Measurements from ENCODE around the gene EXTL1. TPM values are rescaled to one million over a fixed set of nuclear protein-coding genes. Genes with fewer than 3 reads are reported as not detected.

EXTL1 gene
- total RNA-seq, 2 donors from 2014 or later, result 3.3 to 3.7 TPM

DNA sequence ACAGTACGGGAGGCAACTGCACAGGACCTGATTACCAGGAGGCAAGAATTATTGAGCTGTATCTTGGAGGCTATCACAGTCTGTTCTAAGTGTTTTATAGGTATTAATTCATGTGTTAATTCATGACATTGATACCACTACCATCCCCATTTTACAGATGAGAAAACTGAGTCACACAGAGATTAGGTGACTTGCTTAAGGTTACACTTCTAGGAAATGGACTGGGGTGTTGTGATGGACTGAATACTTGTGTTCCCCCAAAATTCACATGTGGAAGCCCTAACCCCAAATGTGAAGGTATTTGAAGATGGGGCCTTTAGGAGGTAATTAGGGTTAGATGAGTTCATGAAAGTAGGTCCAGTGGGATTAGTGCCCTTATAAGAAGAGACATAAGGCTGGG, 55.9 kb downstream of the EXTL1 start:
- no peaks in the 10 kb centered on the region for H3K36me3 ChIP-seq (ENCODE audit: control insufficient read depth, insufficient read depth, low read length)
- DNase-seq, result no peak
- Mint-ChIP-seq H3K4me3 (no peak overlapping the region), H3K27me3 (ENCODE audit: insufficient read depth) (no peaks in the 10 kb centered on the region), H3K36me3 (ENCODE audit: low read depth) (no peaks in the 10 kb centered on the region), H3K9me3 (no peaks in the 10 kb centered on the region), H3K4me1 (peaks cover 28% of the 10 kb centered on the region), H3K27ac (no peak overlapping the region)
- no peak for TF ChIP-seq CTCF (conservative IDR thresholded peaks at IDR 0.05)
- H3K4me3 ChIP-seq (ENCODE audit: low read length), result no peak overlapping the region
- 100% methylated on average over 1 of the region's 1 CpG; no CpG with 5 or more reads in 1 of the 2 experiments for WGBS, 2 experiments (ENCODE audit: insufficient coverage in 1 of 2, insufficient read length in 1 of 2)
- H3K9ac ChIP-seq (ENCODE audit: extremely low read depth, low read length, poor library complexity, severe bottlenecking), result no peak overlapping the region
- peaks cover 7% of the 10 kb centered on the region for H3K4me1 ChIP-seq (ENCODE audit: control insufficient read depth, insufficient read depth, low read length)
- no peak overlapping the region for H3K27ac ChIP-seq (ENCODE audit: low read depth, low read length)
- no peaks in the 10 kb centered on the region for H3K27me3 ChIP-seq (ENCODE audit: control insufficient read depth, insufficient read depth, low read length, poor library complexity, severe bottlenecking)
- no peaks in the 10 kb centered on the region for H3K9me3 ChIP-seq (ENCODE audit: control insufficient read depth, low read length)

GRCh38 chr1:26078286-26079177, 57.0 kb downstream of the EXTL1 start:
- no peak for TF ChIP-seq CTCF (conservative IDR thresholded peaks at IDR 0.05)
- Histone ChIP-seq H3K27me3 (ENCODE audit: control insufficient read depth, insufficient read depth, low read length, poor library complexity, severe bottlenecking) (no peaks in the 10 kb centered on the region), H3K9ac (ENCODE audit: extremely low read depth, low read length, poor library complexity, severe bottlenecking) (no peak overlapping the region), H3K36me3 (ENCODE audit: control insufficient read depth, insufficient read depth, low read length) (no peaks in the 10 kb centered on the region), H3K27ac (ENCODE audit: low read depth, low read length) (no peak overlapping the region), H3K4me3 (ENCODE audit: low read length) (no peak overlapping the region), H3K4me1 (ENCODE audit: control insufficient read depth, insufficient read depth, low read length) (peaks cover 7% of the 10 kb centered on the region), H3K9me3 (ENCODE audit: control insufficient read depth, low read length) (no peaks in the 10 kb centered on the region)
- no peaks in the 10 kb centered on the region for H3K36me3 Mint-ChIP-seq (ENCODE audit: low read depth)
- H3K27me3 Mint-ChIP-seq (ENCODE audit: insufficient read depth), result no peaks in the 10 kb centered on the region
- H3K9me3 Mint-ChIP-seq, result no peaks in the 10 kb centered on the region
- WGBS, 2 experiments (ENCODE audit: insufficient coverage in 1 of 2, insufficient read length in 1 of 2), result 94 to 96% methylated on average over 7 to 8 of the region's 8 CpGs
- peaks cover 28% of the 10 kb centered on the region for H3K4me1 Mint-ChIP-seq
- peak overlapping the region; percentile 88 for H3K27ac Mint-ChIP-seq
- no peak overlapping the region for H3K4me3 Mint-ChIP-seq
- DNase-seq, result no peak

GRCh38 chr1:26079178-26079563, 57.6 kb downstream of the EXTL1 start:
- Histone ChIP-seq H3K27ac (ENCODE audit: low read depth, low read length) (no peak overlapping the region), H3K4me1 (ENCODE audit: control insufficient read depth, insufficient read depth, low read length) (peaks cover 7% of the 10 kb centered on the region), H3K27me3 (ENCODE audit: control insufficient read depth, insufficient read depth, low read length, poor library complexity, severe bottlenecking) (no peaks in the 10 kb centered on the region), H3K4me3 (ENCODE audit: low read length) (no peak overlapping the region), H3K36me3 (ENCODE audit: control insufficient read depth, insufficient read depth, low read length) (no peaks in the 10 kb centered on the region), H3K9me3 (ENCODE audit: control insufficient read depth, low read length) (no peaks in the 10 kb centered on the region), H3K9ac (ENCODE audit: extremely low read depth, low read length, poor library complexity, severe bottlenecking) (no peak overlapping the region)
- Mint-ChIP-seq H3K36me3 (ENCODE audit: low read depth) (no peaks in the 10 kb centered on the region), H3K4me1 (peaks cover 28% of the 10 kb centered on the region), H3K9me3 (no peaks in the 10 kb centered on the region), H3K27ac (peak overlapping the region; percentile 88), H3K4me3 (no peak overlapping the region), H3K27me3 (ENCODE audit: insufficient read depth) (peaks cover under 1% of the 10 kb centered on the region)
- peak; percentile 61 for DNase-seq
- no peak for TF ChIP-seq CTCF (conservative IDR thresholded peaks at IDR 0.05)
- WGBS, 2 experiments (ENCODE audit: insufficient coverage in 1 of 2, insufficient read length in 1 of 2), result 72 to 73% methylated on average over 3 to 7 of the region's 7 CpGs

Measured in endodermal cell (in vitro differentiated cells).